ENCODE data around the gene FRYL.

DNA sequence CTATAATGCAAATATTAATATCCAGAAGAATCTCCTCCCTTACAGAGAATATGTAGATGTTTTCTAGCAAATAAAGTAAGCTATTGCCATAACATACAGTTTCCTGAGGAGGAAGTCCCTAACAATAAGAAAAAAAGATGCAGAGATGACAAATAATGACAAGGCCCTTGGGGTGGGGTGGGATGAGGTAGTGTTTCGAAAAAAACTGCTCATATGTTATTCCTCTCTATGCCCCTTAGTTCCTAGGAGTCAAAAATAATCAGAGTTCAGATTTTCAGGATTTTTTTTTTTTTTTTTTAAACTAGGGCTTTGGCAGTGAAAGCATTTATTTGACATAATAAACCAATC lies 191.0 kb downstream of the FRYL start:
- TF ChIP-seq EZH2 (IDR thresholded peaks at IDR 0.05; ENCODE audit: low read length, missing control alignments) = no peak
- TF ChIP-seq, protein P1, sequence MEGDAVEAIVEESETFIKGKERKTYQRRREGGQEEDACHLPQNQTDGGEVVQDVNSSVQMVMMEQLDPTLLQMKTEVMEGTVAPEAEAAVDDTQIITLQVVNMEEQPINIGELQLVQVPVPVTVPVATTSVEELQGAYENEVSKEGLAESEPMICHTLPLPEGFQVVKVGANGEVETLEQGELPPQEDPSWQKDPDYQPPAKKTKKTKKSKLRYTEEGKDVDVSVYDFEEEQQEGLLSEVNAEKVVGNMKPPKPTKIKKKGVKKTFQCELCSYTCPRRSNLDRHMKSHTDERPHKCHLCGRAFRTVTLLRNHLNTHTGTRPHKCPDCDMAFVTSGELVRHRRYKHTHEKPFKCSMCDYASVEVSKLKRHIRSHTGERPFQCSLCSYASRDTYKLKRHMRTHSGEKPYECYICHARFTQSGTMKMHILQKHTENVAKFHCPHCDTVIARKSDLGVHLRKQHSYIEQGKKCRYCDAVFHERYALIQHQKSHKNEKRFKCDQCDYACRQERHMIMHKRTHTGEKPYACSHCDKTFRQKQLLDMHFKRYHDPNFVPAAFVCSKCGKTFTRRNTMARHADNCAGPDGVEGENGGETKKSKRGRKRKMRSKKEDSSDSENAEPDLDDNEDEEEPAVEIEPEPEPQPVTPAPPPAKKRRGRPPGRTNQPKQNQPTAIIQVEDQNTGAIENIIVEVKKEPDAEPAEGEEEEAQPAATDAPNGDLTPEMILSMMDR (conservative IDR thresholded peaks at IDR 0.05 in 1 of 2, IDR thresholded peaks at IDR 0.05 in 1 of 2; ENCODE audit: low read depth in 1 of 2, low read length in 2 of 2) = no peak

All from fibroblast of lung (primary cell).